ENCODE measurements around the gene PPFIA1. TPM values are rescaled to one million over a fixed set of nuclear protein-coding genes. Genes with fewer than 3 reads are reported as not detected.

Gene PPFIA1
- total and polyA plus RNA-seq, 2 donors (not counting 1 experiment from before 2014, with no cell fraction given), result 38.8 to 39.8 TPM

GRCh38 chr11:70376621-70377020 lies 106.1 kb downstream of the PPFIA1 start:
- Histone ChIP-seq H3K79me2 (ENCODE audit: control insufficient read depth, insufficient read depth, low read length) (no peaks in the 10 kb centered on the region), H4K20me1 (ENCODE audit: control insufficient read depth, extremely low read depth, insufficient read depth, low read length) (no peaks in the 10 kb centered on the region), H3K9me3 (ENCODE audit: control insufficient read depth, insufficient read depth, low read depth, low read length) (no peaks in the 10 kb centered on the region), H3K4me3 (replicated peaks in 1 of 4; ENCODE audit: control extremely low read depth in 1 of 4, insufficient read depth in 1 of 4, low read depth in 3 of 4, low read length in 4 of 4) (no peak overlapping the region), H3K27ac (ENCODE audit: insufficient read depth, low read length) (no peak overlapping the region), H2AFZ (ENCODE audit: low read length) (no peak overlapping the region), H3K4me1 (ENCODE audit: control insufficient read depth, extremely low read depth, insufficient read depth, low read length) (peaks cover 5% of the 10 kb centered on the region), H3K9ac (ENCODE audit: insufficient read depth, low read length) (no peak overlapping the region), H3K27me3 (ENCODE audit: control insufficient read depth, insufficient read depth, low read length) (no peaks in the 10 kb centered on the region), H3K36me3 (ENCODE audit: control insufficient read depth, insufficient read depth, low read length) (peaks cover 15% of the 10 kb centered on the region), H3K4me2 (ENCODE audit: extremely low read depth, insufficient read depth, low read length) (no peak overlapping the region)
- no peak for TF ChIP-seq CTCF (conservative IDR thresholded peaks at IDR 0.05 in 1 of 2, IDR thresholded peaks at IDR 0.05 in 1 of 2; ENCODE audit: low read depth in 1 of 2, low read length in 2 of 2)
- no peak for TF ChIP-seq EZH2 (IDR thresholded peaks at IDR 0.05; ENCODE audit: low read length, missing control alignments)
- DNase-seq (ENCODE audit: low read depth in 2 of 2), result no peak

DNA sequence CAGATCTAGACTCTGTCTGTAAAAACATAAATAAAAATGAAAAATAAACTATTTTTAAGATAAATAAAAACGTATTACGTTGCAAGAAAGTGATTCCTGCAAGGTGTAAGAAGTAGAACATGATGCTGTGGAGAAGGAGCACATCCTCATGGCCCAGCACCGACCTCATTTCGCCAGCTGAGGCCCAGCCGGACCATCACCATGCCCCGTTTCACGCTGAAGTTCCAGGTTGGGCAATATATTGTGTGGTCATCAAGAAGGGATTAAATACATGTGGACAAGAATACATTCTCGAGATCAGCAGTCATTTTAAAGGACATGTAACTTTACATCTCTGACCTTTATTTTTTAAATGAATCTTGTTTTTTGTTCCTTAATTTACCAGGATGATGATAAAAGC lies 107.2 kb downstream of the PPFIA1 start:
- Histone ChIP-seq H3K36me3 (ENCODE audit: control insufficient read depth, insufficient read depth, low read length) (peaks cover 12% of the 10 kb centered on the region), H3K9ac (ENCODE audit: insufficient read depth, low read length) (no peak overlapping the region), H3K4me3 (replicated peaks in 1 of 4; ENCODE audit: control extremely low read depth in 1 of 4, insufficient read depth in 1 of 4, low read depth in 3 of 4, low read length in 4 of 4) (no peak overlapping the region), H3K27me3 (ENCODE audit: control insufficient read depth, insufficient read depth, low read length) (no peaks in the 10 kb centered on the region), H3K4me2 (ENCODE audit: extremely low read depth, insufficient read depth, low read length) (no peak overlapping the region), H2AFZ (ENCODE audit: low read length) (no peak overlapping the region), H3K79me2 (ENCODE audit: control insufficient read depth, insufficient read depth, low read length) (no peaks in the 10 kb centered on the region), H3K4me1 (ENCODE audit: control insufficient read depth, extremely low read depth, insufficient read depth, low read length) (peaks cover 8% of the 10 kb centered on the region), H4K20me1 (ENCODE audit: control insufficient read depth, extremely low read depth, insufficient read depth, low read length) (no peaks in the 10 kb centered on the region), H3K27ac (ENCODE audit: insufficient read depth, low read length) (no peak overlapping the region), H3K9me3 (ENCODE audit: control insufficient read depth, insufficient read depth, low read depth, low read length) (no peaks in the 10 kb centered on the region)
- no peak for TF ChIP-seq EZH2 (IDR thresholded peaks at IDR 0.05; ENCODE audit: low read length, missing control alignments)
- TF ChIP-seq CTCF (conservative IDR thresholded peaks at IDR 0.05 in 1 of 2, IDR thresholded peaks at IDR 0.05 in 1 of 2; ENCODE audit: low read depth in 1 of 2, low read length in 2 of 2), result no peak
- no peak for DNase-seq (ENCODE audit: low read depth in 2 of 2)

DNA sequence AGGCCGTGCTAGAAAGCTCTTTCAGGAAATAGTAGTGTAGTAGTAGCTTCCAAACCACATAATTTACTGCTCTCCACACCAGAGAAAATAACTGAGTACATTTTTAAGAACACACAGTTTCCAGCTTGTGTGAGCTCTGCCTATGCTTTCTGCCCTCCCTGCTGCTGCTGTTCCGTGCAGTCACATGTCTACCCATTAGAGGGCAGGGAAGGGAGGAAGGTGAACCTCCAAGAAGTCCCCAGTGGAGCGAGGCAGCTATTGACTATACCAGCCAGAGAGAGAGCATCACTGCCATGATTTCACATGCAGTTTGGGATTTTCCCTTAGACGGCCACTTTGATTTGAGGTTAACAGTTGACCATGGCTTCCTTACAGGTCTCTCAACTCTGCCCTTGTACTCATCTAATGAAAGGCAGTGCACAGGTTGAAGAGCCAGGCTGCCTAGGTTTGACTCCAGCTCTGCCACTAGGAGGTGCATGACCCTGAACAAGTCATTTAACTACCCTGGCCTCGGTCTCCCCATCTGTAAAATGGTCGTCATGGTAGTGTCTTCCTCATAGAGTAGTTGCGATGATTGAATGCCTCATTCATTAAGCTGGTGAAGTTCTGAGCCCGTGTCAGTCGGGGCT lies 108.1 kb downstream of the PPFIA1 start:
- peaks cover 8% of the 10 kb centered on the region for H3K4me1 ChIP-seq (ENCODE audit: control insufficient read depth, extremely low read depth, insufficient read depth, low read length)
- H3K9me3 ChIP-seq (ENCODE audit: control insufficient read depth, insufficient read depth, low read depth, low read length), result no peaks in the 10 kb centered on the region
- H3K27ac ChIP-seq (ENCODE audit: insufficient read depth, low read length), result no peak overlapping the region
- H3K79me2 ChIP-seq (ENCODE audit: control insufficient read depth, insufficient read depth, low read length), result no peaks in the 10 kb centered on the region
- peak in 1 of 2 donors; percentile 12 for TF ChIP-seq CTCF (conservative IDR thresholded peaks at IDR 0.05 in 1 of 2, IDR thresholded peaks at IDR 0.05 in 1 of 2; ENCODE audit: low read depth in 1 of 2, low read length in 2 of 2)
- TF ChIP-seq EZH2 (IDR thresholded peaks at IDR 0.05; ENCODE audit: low read length, missing control alignments), result no peak
- no peak overlapping the region for H3K4me2 ChIP-seq (ENCODE audit: extremely low read depth, insufficient read depth, low read length)
- no peaks in the 10 kb centered on the region for H3K27me3 ChIP-seq (ENCODE audit: control insufficient read depth, insufficient read depth, low read length)
- no peaks in the 10 kb centered on the region for H4K20me1 ChIP-seq (ENCODE audit: control insufficient read depth, extremely low read depth, insufficient read depth, low read length)
- DNase-seq (ENCODE audit: low read depth in 2 of 2), result no peak
- H3K9ac ChIP-seq (ENCODE audit: insufficient read depth, low read length), result no peak overlapping the region
- no peak overlapping the region for H3K4me3 ChIP-seq (replicated peaks in 1 of 4; ENCODE audit: control extremely low read depth in 1 of 4, insufficient read depth in 1 of 4, low read depth in 3 of 4, low read length in 4 of 4)
- H3K36me3 ChIP-seq (ENCODE audit: control insufficient read depth, insufficient read depth, low read length), result peaks cover 9% of the 10 kb centered on the region
- H2AFZ ChIP-seq (ENCODE audit: low read length), result no peak overlapping the region
